Effector CD4-positive, alpha-beta T cell (primary cell): ENCODE data around the gene RHBDF2.

ENCODE experiments used
- DNase-seq: peaks from one replicate; pipeline ENCODE4 v3.0.0-alpha.2; 2020

RHBDF2 gene

GRCh38 chr17:76477576-76477975 lies 23.6 kb downstream of the RHBDF2 start:
- no peak for DNase-seq

DNA sequence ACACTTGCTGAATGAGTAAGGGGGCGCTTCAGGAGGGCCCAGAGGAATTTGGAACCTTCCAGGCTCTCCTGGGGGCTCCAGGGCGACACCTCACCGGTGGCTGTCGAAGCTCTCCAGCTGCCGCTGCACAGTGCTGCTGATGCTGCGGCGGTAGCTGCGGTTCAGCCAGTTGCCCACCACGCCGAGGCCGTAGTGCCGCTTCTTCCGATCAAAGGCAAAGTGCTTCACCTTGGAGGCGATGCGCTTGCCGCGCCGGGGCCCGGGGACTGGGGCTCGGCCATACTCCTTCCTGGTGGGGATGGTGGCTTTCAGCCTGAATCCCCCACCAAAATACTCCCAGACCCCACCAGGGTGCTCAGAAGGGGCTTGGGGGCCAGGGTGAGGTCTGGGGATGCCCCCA lies 24.5 kb downstream of the RHBDF2 start:
- DNase-seq = no peak

DNA sequence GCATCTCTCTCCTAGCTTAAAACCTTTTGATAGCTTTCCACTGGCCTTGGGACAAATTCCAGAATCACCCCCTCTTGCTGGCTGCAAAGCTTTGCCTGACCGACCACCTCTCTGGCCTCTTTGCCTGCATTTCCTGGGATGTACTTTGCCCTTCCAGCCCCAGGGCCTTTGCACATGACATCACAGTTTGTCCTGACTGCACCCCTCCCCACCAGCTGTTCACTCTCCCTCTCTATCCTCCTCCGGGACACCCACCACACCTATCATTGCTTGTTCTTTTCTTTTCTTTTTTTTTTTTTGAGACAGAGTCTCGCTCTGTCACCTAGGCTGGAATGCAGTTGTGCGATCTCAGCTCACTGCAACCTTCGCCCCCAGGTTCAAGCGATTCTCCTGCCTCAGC lies 25.9 kb downstream of the RHBDF2 start:
- no peak for DNase-seq

DNA sequence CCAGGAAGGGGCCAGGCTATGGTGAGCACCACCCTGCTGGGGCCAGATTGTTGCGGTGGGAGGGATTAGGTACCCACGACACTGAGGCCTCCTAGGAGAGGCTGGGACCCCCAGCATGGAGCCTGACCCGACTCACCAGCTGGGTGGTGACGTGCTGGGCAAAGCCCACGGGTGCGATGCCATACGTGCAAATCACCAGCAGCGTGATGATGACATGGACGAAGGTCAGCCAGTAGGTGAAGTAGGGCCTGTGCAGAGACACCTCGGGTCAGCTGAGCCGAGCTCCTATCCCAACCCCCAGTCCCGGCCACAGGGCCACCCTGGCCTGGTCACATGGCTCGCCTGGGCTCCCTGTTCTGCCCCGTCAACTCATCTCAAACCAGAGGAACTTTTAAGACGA lies 26.3 kb downstream of the RHBDF2 start:
- DNase-seq = no peak

DNA sequence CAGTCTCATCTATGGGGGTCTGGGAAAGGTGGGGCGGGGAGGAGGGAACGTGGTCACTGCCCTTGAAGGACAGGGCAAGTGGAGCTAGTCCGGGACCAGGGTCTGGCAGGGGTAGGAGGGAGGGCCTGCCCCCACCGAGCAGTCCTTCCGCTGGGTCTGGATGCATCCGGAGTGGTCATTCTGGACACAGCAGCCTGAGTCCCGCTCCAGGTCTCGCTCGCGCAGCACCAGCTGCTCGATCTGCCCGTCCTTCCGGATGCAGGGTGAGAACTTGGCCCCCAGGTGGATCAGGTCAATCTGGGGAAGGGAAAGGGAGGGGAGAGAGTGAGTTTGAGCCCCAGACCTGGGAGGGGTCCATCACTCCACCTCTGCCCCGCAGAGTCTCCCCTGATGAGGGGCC lies 27.0 kb downstream of the RHBDF2 start:
- no peak for DNase-seq

- no peak for DNase-seq
Measured at GRCh38 chr17:76473541-76473985, 27.7 kb downstream of the RHBDF2 start.

DNA sequence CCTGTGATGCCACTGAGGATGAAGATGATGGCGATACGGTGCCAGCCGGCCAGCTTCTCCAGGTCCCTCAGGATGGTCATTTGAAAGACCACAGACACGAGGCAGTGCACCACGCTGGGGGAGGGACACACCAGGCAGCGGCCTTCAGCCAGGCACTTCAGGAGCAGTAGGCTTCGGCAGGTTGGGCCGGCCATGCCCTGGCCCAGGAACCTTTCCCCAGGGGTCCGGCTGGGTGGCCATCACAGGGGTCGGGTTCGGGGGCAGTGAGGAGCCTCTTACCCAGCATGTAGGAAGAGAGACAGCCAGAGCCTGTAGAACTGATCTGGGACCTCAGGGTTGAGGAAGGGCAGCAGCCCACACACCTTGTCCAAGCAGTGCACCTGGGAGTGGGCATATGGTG lies 28.5 kb downstream of the RHBDF2 start:
- no peak for DNase-seq

DNA sequence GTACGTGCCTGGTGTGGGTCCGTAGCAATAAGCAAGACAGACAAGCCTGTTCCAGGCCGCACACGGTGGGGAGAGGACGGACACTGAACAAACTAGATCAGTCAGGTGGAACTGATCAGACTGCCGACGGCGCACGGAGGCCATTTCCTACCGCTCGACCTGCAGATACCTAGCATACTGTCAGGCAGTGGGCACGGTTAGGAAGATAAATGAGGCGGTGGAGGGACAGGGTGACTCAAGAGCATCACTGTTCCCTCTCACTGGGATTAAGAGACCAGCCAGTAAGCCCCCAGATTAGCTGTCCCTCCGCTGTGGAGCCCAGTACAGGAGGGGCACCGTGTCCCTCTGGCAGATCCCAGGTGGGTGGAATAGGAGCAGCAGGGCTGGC lies 29.0 kb downstream of the RHBDF2 start:
- DNase-seq = no peak

DNA sequence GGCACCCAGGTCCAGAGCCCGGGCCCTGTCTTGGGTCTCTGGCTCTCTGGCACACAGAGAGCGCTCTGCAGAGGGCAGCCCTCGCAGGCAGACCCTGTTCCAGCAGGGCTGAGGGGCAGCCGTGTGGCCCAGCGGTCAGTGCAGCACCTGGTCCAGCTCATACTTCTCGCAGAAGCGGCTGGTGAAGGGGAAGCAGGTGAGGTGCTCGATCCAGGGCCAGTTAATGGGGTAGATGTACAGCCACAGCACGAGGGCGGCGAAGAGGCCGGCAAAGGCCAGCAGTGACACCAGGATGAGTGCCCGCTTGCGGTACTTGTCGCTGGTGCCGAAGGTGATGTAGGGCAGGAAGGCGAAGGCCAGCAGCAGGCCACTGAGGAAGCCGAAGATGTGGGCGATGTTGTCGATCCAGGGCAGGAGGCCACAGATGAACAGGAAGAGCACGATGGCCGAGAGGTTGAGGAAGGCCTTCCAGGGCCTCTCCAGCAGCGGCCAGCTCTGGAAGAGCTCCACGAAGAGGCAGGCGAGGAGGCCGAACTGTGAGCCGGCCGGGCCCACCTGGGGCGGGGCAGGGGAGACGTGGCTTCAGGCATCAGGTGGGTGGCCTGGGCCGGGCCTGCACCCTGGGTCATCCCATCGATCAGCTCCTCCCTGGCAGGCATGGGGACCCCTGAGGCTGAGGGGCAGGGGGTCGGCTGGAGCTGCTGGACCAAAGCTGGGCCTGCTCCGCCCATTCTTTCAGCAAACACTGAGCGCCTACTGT lies 29.5 kb downstream of the RHBDF2 start:
- DNase-seq = no peak

DNA sequence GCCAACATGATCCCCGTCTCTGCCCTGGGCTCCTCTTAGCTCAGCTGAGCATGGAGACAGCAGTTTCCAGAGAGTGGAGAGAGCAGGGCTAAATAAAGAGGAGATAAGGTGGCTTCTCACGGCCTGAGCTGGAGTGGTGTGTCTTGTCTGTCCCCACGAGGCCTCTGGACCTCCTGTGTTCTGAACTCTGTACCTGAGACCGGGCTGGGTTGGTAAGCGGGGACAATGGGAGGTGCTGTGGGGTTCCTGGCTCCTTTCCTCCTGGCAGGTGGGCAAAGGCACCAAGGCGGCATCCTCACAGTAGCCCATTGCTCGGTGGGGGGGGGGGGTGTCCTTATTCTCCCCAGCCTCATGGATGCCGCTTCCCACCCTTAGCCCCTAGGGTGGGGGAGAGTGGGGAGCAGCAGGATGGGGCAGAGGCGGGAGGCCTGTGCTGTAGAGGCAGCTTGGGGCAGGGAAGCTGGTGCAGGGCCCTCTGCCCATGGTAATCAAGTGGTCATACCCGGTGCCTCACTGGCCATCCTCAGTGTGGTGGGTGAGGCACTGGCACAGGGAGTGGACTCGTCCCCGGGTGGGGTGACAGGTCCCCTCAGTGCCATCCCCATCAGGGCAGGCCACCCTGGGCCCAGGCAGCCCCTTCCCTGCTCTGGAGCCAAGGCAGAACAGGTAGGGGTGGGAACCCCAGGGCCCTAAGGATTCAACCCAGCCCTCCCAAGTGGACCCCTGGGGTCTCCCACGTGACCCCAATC lies 31.1 kb downstream of the RHBDF2 start:
- no peak for DNase-seq

GRCh38 chr17:76469076-76469990 lies 31.9 kb downstream of the RHBDF2 start:
- no peak for DNase-seq

DNA sequence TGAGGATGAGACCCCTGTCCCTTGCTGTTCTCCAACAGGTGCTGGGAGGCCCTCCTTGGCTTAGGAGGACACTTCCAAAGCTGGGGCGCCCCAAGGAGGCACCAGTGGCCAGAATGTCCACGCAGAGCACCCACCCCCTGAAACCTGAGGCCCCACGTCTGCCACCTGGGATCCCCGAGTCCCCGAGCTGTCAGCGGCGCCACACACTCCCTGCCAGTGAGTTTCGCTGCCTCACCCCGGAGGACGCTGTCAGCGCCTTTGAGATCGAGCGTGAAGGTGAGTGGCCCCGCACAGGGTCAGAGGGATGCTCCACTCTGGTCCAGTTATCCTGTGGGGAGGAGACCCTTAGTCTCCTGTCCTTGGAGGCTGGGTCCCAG lies 32.6 kb downstream of the RHBDF2 start:
- DNase-seq = no peak

GRCh38 chr17:76467809-76468633 lies 33.2 kb downstream of the RHBDF2 start:
- DNase-seq = no peak

DNA sequence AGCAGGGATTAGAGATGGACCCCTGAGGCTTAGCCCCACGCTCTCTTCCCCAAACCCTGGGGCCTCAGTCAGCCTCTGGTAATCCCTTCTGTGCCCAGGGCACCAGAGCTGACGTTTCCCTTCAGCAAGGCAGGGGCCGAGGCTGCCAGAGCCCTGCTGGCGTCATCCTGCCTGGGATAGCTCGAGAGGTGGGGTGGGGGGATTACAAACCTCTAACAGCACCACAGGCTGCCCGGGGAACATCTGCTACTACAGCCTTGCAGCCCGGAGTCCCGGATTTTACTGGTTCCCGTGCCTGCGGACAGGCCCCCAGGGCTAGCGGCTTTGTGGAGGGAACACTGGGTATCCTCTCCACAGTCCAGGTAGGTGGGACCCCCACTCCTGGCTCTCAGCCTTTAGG lies 33.9 kb downstream of the RHBDF2 start, which contains the start of gene AANAT:
Gene AANAT (plus strand): TSS at position 238 of the 400 bp plus-strand sequence. CDS start 1,144 bp downstream, outside the sequence.
- no peak for DNase-seq

DNA sequence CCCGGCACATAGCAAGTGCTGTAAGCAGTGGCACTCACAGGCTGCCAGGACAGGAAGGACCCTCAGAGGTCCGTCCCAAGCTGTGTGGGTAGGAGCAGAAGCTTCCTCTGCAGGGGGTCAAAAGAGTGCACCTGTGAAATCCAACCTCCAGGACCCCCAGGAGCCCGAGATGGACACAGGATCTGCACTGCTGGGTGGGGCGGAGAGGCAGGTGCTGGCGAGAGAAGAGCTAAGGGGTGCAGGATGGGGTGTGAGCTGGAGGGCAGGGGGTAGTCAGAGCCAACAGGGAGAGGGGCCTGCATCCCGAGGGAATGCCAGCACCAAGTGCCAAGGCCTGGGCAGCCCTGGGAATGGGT lies 34.5 kb downstream of the RHBDF2 start:
- no peak for DNase-seq

DNA sequence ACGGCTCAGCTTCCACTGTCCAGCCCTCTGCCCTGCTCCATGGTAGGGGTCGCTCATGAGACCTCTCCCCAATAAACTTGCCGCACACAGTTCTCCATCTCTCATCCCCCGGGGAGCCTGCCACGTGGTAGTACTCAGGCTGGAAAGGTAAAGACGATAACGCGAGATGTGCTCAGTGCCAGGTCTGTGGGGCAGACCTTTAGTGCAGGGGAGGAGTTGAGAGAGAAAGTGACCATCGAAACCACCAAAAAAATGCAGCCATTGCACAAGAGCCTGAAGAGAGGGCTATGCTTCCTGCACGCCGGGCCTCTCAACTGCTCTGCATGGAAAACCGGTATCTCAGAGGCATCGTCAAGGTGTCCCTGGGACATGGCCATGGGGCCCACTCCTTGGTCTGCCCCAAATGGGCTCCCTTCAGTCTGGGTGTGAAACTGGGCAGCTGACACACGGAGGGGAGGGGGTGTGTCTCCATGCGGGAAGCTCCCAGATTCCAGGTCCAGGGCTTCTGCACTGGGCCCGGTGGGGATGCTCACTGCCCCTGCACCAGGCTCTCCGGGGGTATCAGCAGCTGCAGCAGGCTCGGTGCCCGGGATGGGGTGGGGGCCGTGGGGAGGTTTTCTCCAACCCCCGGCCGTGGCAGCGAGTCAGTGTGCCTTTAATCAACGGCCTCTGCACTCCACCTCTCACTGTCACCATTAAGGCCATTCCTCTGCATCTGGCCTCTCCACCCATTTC lies 38.5 kb downstream of the RHBDF2 start:
- no peak for DNase-seq

GRCh38 chr17:76461765-76462555 lies 39.3 kb downstream of the RHBDF2 start:
- DNase-seq = no peak

DNA sequence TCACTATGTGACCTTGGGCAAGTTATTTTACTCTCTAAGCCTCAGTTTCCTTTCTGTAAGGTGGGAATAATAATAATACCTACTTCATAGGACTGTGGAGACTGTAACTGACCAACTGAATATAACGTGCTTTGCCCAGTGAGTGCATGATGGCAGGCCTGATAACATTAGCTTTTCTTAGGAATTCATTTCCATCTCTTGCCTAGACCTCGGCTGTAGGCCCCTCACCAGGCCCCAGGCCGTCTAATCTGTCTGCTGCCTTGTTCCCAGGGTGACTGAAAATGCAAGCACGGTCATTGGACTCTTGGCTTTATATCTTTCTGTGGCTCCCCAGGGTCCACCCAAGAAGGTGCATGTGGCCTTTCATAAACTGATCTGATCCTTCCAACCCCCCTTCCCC lies 41.5 kb downstream of the RHBDF2 start:
- DNase-seq = no peak

DNA sequence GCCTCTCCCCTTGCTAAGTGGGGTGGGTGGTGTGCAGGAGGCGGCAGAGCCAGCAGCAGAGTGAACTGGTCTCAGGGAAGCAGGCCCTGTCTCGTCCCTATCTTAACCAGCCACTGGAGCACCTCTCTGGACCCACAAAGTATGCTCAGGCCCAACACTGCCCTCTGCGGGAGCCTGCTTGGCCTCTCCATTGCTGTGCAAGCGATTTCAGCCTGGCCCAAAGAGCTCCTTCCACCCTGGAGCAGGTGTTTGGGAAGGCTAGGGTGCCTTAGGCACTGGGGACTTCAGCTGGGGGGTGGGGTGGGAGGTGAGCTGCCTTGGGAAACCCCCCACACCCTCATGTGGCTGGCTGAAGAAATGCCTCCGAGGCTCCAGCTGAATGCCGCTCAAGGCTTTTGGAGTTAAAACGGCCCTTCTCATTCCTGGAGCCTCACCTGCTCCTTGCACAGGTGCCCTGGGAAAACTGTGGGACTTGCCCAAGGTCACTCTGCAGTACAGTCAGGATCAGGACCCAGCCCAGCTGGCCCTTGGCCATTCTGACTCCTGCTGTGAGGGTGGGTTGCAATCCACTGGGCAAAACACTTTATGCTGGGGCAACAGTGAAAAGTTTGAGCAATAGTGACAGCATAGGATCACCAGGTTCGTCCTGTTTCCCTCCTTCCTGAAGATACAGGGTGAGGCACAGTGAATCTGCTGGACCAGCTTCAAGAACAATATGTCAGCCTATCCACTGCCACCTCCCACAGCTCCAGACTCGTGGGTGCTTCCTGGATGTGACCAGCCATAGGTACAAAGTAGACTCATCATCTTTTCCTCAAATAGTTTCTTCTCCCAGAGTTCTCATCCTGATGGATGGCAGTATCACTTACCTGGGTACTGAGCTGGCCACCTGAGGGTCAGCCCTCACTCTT lies 42.4 kb downstream of the RHBDF2 start:
- no peak for DNase-seq

- no peak for DNase-seq
Measured at GRCh38 chr17:76453431-76453743, 47.8 kb downstream of the RHBDF2 start.
